Measurements from ENCODE around the gene NPEPL1.

DNA sequence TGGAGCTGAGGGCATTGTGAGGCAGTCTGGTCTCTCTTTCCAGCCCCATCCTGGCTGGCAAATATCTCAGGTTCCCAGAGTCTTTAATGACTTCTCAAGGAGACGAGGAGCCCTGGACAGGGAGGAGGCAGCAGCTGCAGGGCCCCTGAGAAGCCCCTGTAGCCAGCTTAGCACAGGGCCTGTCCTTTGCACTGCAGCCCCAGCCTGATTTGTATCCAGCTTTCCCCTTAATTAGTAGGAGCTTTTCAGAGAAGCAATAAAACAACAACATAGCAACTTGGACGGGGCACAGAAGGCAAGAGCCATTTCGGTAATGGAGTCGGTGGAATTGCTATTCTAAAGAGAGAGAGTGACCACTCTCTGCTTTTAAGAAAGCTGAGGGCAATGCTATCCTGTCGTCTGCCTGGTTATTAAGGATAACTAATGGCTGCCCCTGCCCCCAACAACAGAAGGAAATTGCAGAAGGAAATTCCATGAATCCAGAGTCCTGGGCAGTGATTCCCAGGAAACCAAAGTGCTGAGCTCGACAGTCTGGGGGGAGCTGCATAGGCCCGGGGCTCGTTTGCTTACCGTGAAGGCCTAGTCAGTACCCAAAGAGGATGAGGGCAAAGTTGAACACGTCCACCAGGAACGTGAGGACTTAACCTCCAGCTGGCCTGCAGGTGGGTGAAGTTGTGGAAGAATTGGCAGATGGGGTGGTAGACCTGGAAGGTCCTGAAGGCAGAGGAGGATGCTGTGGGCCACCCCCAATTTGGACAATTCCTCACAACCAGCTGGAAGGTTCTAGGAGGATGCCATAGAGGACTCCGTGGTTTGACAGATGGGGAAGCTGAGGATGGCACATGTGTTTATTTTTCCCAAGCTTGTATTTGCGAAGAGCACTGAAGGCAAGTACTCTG, 50.3 kb downstream of the NPEPL1 start:
- TF ChIP-seq MYC (IDR thresholded peaks at IDR 0.05; ENCODE audit: low read depth, low read length) (no peak), EZH2 (IDR thresholded peaks at IDR 0.05; ENCODE audit: borderline replicate concordance, low read depth, low read length, severe bottlenecking) (no peak)
- TF ChIP-seq, protein P1, sequence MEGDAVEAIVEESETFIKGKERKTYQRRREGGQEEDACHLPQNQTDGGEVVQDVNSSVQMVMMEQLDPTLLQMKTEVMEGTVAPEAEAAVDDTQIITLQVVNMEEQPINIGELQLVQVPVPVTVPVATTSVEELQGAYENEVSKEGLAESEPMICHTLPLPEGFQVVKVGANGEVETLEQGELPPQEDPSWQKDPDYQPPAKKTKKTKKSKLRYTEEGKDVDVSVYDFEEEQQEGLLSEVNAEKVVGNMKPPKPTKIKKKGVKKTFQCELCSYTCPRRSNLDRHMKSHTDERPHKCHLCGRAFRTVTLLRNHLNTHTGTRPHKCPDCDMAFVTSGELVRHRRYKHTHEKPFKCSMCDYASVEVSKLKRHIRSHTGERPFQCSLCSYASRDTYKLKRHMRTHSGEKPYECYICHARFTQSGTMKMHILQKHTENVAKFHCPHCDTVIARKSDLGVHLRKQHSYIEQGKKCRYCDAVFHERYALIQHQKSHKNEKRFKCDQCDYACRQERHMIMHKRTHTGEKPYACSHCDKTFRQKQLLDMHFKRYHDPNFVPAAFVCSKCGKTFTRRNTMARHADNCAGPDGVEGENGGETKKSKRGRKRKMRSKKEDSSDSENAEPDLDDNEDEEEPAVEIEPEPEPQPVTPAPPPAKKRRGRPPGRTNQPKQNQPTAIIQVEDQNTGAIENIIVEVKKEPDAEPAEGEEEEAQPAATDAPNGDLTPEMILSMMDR (IDR thresholded peaks at IDR 0.05; ENCODE audit: extremely low read depth in 1 of 2, insufficient read depth in 1 of 2, low read depth in 1 of 2, low read length in 2 of 2): no peak

All from endothelial cell of umbilical vein (primary cell).